HG03095 (cell line): Measurements from ENCODE around the gene BPIFB4.
"Not testable (repeated sequence)": the region's sequence is repeated elsewhere in the genome, so short reads cannot be mapped to it uniquely, and the experiment has no call there.

Experiments
- ATAC-seq: cut with Tn5 transposase; IDR thresholded peaks from one replicate; pipeline ENCODE4 v1.9.1; 2021; ENCODE audit warnings: moderate library complexity; ENCODE audit not compliant: unreplicated experiment

Gene BPIFB4

DNA sequence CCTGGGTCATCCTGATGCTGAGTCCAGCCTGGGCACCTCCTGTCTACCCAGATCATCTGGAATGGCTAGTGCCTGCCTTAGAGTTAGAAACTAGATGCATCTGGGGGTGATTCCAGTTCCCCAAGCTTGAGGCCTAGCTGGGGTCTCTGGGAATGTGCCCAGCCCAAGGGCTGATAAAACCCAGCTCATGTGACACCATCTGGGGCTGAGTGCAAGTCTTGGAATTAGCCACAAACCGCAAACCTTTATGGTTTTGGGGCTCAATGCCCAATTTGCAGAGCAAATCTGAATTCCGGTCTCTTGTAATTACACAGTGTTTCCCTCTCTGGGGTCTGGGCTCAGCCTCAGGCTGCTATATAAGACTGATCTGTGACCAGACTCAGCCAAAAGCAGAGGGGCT, at the start of gene BPIFB4:
Gene BPIFB4, plus strand, starts transcription at position 385 of the 400 bp plus-strand sequence. CDS start 1,884 bp downstream, outside the sequence.
- ATAC-seq: no peak

DNA sequence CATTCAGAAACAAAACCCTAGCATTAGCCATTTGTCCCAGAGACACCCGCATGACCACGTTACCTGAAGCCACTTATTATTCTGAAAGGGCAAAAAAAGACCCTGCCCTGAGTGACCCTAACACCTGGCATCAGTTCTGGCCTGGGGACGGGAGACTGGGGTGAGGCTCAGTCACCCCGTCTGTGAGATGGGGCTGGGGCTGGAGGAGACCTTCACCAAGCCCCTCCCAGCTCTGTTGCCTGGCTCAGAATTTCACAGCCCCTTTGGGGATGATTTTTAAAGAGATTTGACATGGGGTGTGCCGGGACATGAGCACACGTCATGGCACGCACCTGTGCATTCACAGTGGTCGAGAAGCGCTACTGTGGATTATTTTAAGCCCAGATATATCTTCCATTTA, 49.4 kb upstream of the BPIFB4 start:
- ATAC-seq: no peak

DNA sequence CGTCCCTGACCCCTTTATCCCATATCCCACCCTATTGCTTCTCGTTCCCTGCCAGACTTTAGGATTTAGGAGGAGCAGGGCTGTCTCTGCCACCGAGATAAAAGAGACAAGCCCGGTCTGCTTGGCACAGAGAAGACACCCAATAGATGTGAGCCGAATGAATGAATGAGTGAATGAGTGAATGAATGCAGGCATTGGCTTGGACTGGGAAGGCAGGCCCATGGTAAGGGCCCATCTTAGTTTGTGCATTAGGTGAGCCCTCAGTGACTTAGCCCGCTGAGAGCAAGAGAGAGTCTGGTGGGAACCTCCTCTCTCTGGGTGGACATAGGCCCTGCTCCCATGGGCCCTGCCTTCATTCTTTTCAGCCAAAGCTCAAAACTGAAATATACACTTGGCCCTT, 48.9 kb upstream of the BPIFB4 start:
- no peak for ATAC-seq

DNA sequence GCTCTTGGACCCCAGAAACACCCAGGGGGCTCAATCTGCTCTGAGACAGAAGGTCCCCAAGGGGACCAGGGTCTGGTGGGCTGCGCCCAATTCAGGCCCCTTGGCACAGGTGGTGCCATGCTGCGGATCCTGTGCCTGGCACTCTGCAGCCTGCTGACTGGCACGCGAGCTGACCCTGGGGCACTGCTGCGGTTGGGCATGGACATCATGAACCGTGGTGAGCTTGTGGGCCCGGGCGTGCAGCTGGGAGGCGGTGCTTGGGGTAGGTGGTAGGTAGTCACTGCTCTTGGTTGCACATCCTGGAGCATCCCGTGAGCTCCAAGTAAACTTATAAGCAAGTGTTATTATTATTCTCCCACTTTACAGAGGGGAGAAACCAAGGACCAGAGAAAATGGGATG, 47.9 kb upstream of the BPIFB4 start, which contains the start of gene BPIFB6:
Gene BPIFB6, plus strand, starts transcription at position 118 of the 400 bp plus-strand sequence. Its CDS starts 0 bp downstream, at position 118.
- no peak for ATAC-seq

DNA sequence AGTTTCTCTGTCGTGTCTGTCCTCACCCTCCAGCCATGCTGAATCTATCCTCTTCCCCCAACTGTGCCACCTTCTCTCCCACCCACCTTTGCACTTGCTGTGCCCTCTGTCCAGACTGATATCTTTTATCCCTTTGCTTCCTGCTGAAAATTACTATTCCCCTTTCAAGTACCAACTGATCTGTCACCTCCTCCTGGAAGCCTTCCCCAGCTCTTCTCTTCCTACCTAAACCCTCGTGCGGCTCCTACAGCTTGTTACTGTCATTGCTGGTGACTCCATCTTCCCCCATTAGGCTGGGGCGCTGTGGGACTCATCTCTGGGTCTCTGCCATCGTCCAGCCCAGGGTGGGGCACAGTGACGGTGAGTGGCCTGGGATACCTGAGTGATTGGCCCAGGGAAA, 46.9 kb upstream of the BPIFB4 start:
- ATAC-seq: no peak

DNA sequence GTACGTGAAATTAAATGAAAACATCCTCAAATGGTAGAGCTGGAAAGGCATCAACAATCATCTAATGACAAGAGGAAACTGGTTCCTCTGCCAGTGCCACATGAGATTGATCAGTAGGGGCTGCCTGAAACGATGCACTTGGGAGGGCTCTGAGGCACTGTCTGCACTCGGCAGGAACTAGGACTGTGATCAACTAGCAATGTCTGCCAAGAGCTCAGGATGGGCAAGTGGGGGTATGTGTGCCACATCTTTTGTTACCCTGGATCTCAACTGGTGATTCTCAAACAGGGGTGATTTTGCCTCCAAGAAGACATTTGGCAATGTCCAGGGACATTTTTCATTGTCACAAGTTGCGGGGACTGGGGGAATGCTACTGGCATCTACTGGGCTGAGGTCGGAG, 46.1 kb upstream of the BPIFB4 start:
- ATAC-seq: no peak

DNA sequence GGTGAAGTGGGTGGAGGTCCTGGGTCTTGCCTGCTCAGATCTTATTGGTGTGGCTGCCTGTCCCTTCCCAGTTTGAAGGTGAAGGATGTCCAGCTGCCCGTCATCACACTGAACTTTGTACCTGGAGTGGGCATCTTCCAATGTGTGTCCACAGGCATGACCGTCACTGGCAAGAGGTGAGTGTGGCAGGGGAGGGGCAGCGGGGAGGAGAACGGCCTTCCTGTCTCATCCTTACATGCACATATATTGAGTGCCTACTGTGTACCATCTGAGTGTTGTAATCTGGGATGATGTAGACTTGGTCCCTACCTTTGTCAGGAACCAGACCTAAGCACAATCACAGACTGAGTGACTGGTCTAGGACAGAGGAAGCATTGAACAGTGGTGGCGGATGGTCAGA, 45.3 kb upstream of the BPIFB4 start:
- ATAC-seq: no peak

DNA sequence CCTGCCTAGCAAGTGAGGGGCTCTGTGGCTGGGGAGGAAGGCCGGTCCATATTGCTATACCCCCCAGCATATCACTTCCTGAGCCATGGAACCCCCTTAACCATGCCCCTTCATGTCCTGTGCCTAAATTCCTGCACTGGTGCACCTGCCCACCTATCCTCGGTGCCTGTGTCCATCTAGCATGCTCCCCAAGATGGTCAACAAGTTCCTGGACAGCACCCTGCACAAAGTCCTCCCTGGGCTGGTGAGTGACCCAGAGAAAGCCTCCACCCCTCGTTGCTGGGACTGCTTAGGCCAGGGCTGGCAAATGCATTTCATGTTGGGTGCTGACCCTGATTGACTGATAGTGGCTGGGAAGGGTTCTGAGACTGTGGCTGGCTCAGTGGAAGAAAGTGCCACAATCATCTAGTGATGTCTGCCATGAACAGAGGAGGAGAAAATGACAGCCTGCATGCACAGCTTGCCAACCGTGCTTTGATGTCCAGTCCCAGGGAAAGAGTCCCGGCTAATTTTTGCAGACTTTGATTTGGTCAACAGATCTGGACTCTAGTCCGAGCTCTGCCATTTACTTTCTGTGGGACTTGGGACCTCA, 44.4 kb upstream of the BPIFB4 start:
- ATAC-seq: no peak

DNA sequence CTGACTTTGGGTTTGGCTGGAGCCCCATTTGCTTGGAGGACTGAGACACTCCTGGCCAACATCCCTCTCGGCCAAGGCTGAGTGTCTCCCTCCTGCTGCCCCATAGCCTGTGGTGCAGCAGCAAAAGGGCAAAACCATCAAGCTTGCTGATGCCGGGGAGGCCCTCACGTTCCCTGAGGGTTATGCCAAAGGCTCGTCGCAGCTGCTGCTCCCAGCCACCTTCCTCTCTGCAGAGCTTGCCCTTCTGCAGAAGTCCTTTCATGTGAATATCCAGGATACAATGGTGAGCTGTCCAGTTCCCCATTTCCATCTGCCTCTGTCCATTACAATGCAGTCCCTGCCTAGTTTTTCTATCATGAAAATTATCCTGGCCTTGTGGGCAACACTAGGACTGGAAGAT, 42.0 kb upstream of the BPIFB4 start:
- ATAC-seq: no peak

DNA sequence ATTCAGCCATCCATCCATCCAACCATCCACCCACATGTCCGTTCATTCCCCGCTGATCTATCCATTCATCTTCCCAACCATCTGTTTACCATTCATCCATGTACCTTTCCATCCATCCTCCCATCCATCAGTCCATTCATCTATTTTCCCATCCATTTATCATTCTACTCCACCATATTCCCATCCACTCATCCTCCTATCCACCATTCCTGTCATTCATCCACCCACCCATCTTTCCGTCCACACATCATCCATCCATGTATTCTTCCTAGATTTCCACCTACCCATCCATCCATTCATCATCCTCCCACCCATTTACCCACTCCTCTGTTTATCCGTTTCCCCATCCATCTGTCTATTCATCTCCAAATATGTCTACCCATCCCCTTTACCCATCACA, 41.2 kb upstream of the BPIFB4 start:
- ATAC-seq: no peak

DNA sequence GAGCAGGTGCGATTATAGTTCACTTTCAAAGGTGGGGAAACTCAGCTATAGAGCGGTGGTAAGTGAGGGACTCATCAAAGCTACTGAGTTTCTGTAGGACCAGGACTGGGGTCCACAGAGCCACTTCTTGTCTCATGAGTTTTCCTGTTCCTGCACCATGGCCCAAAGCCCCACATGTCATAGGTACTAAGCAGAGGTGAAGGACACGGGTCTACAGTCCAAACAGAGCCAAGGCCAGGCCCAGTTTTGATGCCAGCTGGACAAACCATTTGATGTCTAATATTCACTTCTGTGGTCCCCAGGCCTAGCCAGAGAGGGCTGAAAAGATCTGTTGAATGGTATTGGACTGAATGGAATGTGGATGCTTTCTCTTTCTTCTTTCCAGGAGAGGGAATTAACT, 37.0 kb upstream of the BPIFB4 start:
- ATAC-seq: no peak

DNA sequence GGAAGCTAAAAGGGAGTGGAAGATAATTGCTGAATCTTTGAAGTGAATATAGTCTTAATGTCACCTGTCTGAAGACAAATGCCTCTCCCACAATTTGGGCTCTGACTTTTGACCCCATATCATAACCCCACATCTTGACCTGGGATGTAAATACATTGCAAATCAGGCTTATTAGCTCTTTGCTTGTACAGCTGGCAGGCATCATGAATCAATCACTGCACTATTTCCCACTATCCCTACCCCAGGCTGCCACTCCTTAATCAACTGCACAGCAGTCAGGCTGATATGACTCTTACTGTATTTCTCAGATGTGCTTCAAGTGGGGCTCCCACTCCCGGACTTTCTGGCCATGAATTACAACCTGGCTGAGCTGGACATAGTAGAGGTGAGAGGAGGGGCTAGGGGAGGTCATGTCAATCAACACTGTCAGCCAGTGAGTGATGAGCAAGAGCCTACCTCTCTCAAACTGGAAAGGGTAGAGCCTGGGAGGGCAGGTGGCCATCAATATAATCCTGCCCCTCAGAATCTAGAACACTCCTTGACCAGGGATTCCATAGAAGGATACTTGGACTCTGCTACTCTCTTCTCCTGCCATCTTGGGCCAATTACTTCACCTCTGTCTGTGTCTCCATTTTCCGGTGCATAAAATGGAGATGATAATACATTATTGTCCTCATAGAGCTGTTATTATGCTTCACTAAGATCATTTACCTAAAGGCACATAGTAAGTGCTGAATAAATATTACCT, 36.3 kb upstream of the BPIFB4 start:
- ATAC-seq: no peak

DNA sequence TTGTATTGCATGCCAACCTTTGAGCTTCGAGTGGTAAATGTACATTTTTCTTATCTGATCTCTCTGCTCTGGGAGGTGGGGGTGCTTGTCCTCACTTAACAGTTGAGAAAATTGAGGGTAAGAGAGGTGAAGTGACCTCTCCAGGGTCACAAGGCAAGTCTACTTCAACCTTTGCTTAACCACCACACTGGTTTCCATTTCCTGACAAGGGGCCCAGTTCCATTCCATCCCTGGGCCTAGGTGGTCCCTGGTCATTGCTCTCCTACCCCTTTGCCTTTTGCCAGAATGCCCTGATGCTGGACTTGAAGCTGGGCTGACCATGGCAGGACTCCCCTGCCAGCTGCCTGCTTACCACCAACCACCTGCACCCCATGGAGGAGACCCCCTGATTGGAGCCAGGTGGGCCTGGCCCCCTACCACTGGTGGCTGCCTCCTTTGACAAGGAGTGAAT, 35.7 kb upstream of the BPIFB4 start:
- ATAC-seq: no peak

DNA sequence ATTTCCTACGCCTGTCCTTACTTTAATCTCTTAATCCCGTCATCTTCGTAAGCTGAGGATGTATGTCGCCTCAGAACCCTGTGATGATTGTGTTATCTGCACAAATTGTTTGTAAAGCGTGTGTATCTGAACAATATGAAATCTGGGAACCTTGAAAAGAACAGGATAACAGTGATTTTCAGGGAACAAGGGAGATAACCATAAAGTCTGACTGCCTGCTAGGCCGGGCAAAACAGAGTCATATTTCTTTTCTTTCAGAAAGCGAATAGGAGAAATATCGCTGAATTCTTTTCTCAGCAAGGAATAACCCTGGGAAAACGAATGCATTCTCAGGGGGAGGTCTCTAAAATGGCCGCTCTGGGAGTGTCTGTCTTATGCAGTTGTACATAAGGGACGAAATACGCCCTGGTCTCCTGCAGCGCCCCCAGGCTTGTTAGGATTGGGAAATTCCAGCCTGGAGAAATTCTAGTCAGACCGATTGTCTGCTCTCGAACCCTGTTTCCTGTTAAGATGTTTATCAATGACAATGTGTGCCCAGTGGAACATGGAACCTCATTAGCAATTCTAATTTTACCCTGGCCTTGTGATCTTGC, 34.2 kb upstream of the BPIFB4 start:
- ATAC-seq: not testable (repeated sequence)

DNA sequence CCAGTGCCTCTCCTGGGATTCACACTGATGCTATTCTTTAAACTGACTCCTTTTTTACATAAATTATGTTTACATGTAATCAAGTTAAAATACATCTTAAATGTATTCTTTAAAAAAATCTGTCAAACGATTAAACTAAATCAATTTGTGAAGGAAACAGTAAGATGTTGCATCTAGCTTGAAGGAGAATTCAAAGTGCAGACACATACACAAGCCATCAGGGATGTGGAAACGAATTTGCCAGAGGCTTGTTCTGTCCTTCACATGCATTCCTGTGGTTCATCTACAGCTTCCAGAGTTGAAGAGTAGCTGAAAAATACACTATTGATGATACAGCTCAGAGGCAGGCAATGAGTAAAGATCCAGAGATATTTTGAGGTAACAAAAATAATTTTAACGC, 33.0 kb upstream of the BPIFB4 start:
- no peak for ATAC-seq

DNA sequence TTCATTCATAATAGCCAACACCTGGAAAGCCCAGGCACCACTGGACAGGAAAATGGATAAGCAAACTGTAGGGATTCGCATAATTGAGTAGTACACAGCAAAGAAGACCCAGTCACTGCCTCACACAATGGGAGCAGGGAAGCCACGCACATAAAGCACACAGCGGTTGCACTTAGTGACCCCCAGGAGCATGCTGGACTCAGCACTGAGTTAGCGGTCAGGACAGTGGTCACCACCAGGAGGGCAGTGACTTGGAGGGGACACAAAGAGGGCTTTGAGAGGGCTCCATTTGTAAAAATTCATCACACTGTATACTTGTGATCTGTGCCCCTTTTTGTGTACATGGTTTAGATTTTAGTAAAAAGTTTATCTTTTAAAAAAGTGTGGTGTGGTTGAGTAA, 28.1 kb upstream of the BPIFB4 start:
- ATAC-seq: no peak

DNA sequence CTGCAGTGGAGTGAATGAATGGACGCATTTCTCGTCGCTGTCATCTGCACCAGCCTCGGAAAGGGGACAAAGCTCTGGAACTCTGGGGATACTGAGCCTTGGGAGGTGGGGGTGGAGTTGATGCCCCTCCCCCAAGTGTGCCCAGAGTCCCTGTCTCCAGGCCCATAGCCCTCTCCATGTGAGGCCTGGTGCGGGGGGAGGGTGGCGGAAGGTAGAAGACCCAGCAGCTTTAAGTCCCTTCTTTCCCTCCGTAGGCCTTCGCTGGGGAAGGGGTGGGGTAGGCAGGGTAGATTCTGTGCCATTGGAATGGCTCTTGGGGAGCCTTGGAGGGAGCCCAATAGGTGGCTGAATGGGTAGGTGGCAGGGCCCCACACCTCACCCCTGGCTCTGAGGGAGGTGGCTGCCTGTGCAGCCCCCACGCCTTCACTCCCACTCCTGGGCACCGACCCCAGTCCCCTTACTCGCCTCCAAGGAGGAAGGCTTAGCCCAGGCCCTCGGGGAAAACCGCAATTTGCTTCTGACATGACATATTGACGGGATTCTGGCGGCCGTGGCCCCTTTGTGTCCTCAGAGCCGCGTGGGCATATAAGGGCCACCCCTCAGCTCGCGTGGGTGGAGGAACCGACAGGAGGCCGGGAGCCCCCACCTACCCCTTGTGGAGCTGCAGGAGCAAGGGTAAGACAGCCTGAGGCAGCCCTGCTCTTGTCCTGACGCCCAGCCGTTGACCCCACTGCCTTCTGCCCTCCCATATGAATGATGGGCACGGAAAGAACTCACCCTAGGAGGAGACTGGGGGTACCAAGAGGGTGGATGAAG, 25.9 kb upstream of the BPIFB4 start, which contains the start of gene BPIFB3:
Gene BPIFB3, plus strand, starts transcription at position 613 of the 816 bp plus-strand sequence. CDS start 1,533 bp downstream, outside the sequence.
- ATAC-seq: no peak

DNA sequence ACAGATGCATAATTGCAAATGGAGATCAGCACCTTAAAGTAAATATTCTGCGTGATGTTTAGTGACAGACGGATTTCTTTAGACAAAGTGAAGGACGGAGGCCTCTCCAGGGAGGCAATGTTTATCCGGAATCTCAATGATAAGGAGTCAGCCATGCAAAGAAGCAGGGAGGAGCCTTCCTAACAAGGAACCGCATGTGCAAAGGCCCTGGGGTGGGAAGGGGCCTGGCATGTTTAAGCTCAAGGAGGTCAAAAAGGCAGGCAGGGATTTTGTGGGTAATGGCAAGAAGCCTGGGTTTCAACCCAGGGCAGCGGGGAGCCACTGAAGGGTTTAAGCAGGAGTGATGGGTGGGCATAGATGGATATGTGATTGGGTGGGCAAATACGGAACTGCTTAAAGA, 25.1 kb upstream of the BPIFB4 start:
- ATAC-seq: no peak

DNA sequence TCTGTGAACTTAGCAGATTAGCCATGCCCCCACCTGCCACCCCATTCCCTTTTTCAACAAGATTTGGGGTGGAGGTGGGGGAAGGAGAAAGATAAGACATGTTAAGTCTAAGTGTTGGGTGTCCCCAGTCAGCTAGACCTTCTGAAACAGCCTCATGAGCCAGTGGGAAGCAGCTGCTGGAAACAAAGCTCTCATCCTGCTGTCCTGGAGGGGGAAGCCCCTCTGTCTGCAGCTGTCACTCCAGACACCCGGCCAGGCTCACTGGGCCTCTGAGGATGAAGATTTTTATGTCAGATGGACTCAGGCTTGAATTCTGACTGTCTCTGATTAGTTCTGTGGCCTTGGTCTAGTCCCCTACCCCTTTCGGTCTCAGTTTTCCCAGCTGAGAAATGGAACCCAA, 24.7 kb upstream of the BPIFB4 start:
- ATAC-seq: no peak

DNA sequence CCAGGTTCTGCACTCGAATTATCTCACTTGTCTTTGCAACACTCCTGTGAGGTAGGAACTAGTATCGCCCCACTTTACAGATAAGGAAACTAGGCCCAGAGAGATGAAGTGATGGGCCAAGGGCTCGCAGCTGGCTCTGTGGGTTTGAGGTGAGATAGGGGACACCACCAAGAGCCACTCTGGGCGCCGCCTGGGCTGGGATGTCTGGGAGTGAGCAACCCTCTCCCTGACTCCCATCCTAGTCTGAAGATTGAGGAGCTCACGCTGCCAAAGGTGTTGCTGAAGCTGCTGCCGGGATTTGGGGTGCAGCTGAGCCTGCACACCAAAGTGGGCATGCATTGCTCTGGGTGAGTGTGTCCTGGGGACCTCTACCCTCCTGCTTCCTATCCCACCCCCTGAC, 20.3 kb upstream of the BPIFB4 start:
- no peak for ATAC-seq

DNA sequence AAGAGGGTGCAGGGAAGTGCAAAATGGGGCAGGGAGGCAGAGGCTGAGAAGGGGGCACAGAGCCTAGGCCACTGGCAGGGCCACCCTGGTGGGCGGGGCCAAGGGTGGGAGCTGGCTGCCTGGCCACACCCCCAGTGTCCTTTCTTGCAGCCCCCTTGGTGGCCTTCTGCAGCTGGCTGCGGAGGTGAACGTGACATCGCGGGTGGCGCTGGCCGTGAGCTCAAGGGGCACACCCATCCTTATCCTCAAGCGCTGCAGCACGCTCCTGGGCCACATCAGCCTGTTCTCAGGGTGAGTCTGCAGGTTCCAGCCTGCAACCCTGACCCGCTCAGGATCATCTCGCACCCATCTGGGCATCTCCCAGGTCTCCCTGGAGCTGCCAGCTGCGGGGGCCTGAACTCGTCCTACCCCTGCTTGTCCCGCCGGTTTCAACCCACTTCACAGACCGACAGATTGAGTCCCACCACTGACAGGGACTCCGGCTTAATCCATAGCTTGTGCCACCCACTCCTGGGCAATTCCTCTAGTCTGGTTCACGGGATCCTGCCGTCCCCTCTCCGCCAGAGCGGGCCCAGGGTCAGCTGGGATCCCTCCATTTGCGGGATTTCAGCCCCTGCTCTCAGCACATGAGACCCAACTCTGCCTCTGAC, 19.6 kb upstream of the BPIFB4 start:
- ATAC-seq: no peak
